ENCODE data around the gene ZNF254.

DNA sequence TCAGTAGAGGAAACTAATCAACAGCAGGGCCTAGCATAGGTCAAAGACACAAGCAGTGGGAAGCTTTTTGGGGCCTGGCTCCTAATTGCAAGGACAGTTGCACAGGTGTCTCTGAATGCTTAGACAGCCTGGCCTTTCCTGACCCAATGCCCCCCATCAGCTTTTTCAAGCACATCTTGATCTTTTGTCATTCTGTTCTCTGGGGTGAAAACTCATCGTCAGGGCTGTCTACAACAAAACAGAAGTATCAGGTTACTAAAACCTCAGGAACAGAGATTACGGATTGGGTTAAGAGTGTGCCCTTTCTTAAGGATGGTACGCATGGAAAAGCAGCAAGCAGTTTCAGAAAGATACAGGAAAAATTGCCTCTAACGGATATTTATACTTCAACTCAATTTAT is 8.3 kb upstream of the ZNF254 start:
- TF ChIP-seq, protein P1, sequence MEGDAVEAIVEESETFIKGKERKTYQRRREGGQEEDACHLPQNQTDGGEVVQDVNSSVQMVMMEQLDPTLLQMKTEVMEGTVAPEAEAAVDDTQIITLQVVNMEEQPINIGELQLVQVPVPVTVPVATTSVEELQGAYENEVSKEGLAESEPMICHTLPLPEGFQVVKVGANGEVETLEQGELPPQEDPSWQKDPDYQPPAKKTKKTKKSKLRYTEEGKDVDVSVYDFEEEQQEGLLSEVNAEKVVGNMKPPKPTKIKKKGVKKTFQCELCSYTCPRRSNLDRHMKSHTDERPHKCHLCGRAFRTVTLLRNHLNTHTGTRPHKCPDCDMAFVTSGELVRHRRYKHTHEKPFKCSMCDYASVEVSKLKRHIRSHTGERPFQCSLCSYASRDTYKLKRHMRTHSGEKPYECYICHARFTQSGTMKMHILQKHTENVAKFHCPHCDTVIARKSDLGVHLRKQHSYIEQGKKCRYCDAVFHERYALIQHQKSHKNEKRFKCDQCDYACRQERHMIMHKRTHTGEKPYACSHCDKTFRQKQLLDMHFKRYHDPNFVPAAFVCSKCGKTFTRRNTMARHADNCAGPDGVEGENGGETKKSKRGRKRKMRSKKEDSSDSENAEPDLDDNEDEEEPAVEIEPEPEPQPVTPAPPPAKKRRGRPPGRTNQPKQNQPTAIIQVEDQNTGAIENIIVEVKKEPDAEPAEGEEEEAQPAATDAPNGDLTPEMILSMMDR (IDR thresholded peaks at IDR 0.05), result no peak
- no peak for TF ChIP-seq POLR2A (IDR thresholded peaks at IDR 0.05)
